GM18870 (cell line): ENCODE measurements around the gene SFXN4.
"Not testable (repeated sequence)": the region's sequence is repeated elsewhere in the genome, so short reads cannot be mapped to it uniquely, and the experiment has no call there.

Experiments
- ATAC-seq: cut with Tn5 transposase; IDR thresholded peaks from one replicate; pipeline ENCODE4 v1.9.1; 2021; ENCODE audit warnings: moderate library complexity; ENCODE audit not compliant: unreplicated experiment

The SFXN4 gene

GRCh38 chr10:119113751-119114732, 51.5 kb downstream of the SFXN4 start:
- no peak for ATAC-seq

DNA sequence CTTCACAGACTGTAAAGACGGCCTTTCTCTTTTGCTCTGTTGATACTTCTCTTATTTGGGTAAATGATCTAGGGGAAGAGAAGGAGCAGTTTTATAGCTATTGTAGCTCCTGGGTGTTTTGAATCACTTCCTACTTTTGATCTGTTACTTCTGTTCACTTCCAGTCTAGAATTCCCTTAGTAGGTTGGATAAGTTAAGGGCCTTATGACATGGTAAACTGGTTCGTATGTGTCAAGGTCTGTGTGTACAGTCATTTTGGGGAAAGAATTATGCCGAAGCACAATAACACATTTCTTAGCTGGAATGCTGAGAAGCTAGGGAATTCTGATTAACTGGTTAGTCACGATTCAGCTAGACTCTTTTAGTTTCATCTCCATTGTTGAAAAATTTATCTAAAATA, 53.5 kb downstream of the SFXN4 start:
- ATAC-seq = no peak

DNA sequence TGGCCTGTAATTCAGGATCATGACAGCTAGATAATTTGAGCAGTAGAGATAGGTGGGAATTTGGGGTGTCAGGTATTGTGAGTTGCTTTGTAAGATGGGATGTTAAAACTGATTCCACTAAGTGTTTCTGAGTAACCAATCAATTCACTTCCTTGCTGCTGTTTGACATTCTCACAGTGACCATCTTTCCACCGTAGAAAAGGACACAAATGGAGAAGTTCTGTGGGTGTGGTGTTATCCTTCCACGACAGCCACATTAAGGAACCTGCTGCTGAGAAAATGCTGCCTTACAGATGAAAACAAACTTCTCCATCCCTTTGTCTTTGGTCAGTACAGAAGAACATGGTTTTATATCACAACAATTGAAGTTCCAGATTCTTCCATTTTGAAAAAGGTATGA, 57.7 kb downstream of the SFXN4 start:
- ATAC-seq = not testable (repeated sequence)

DNA sequence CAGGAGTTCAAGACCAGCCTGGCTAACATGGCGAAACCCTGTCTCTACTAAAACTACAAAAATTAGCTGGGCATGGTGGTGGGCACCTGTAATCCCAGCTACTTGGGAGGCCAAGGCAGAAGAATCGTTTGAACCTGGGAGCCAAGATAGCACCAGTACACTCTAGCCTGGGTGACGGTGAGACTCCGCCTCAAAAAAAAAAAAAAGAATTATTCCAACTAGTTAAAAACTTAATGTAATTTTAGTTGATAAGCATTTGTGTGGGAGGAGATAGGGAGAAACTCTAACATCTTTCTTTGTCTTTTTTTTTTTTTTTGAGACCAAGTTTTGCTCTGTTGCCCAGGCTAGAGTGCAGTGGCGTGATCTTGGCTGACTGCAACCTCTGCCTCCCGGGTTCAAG, 58.4 kb downstream of the SFXN4 start:
- not testable (repeated sequence) for ATAC-seq

GRCh38 chr10:119105899-119106298, 59.6 kb downstream of the SFXN4 start:
- not testable (repeated sequence) for ATAC-seq

GRCh38 chr10:119105155-119105554, 60.4 kb downstream of the SFXN4 start:
- no peak for ATAC-seq

DNA sequence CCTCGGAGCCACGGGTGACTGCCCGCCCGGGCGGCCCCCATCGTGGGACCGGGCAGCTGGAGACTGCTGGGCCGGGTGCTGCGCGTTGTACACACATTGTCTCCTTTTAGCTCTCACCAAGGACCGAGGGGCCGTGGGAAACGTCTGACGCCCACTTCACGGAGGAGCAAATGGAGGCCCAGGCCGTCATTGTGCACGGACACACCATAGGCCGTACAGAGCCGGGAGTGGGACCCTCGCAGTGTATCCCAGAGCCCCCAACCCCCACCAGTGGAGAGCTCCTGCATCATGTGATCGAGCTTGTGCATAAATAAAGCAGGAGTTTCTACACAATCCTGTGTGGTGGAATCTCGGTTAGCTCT, 60.9 kb downstream of the SFXN4 start:
- no peak for ATAC-seq

DNA sequence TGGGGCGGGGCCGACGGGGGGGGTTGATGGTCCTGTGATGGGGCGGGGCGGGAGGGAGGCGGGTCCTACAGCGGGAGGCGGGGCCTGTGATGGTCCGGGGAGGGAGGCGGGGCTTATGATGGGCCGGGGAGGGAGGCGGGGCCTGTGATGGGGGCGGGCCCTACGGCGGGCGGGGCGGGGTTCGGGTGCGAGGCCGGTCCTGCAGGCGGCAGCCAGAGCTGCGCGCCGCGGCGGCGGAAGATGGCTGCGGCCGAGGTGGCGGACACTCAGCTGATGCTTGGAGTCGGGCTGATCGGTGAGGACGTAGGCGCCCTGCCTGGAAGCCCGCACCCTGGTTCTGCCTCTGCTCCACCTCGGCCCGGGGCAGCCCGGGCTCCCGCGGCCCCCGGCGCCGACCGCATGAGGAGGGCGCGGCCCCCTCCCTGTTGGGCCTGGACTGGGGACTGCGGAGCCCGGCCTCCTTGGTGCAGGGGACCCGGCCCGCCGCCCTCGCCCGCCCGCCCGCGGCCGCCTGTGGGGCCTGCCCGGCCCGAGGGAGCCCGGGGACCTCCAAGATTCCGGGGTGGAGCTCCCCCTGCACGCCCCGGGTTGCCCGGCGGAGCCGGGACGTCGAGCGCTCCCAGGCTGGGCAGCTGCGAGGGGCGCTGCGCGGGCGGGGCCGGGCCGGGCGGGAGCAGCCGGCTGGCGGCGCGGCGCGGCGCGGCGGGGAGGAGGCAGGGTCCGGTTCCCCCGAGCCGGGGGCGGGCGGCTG, 61.4 kb downstream of the SFXN4 start, which contains the start of gene DENND10:
DENND10 (plus strand) TSS at position 211 of the 751 bp plus-strand sequence; CDS start at position 241, 30 bp downstream.
- no peak for ATAC-seq

DNA sequence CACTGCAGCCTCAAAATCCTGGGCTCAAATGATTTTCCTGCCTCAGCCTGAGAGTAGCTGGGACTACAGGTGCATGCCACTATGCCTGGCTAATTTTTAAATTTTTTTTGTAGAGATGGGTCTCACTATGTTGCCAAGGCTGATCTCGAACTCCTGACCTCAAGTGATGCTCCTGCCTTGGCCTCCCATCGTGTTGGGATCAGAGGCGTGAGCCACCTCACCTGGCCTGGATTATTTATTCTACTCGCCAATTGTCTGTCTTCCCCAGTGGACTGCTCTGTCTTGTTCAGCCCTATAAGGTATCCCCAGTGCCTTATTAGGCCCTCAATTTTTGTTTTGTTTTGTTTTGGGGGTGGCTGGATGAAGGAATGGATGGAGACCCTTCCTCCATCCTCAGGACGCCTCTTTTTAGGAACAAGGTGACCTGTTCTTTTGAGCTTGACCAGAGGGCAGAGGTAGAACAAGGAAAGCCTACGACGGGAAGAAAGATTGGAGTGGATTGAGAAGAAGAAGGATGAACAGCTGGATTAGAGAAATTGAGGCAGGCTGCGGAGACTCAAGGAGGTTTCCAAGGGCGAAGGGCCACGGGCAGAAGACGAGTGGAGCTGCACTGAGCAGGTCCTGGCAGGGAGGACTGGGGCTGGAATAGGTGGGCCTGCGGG, 62.1 kb downstream of the SFXN4 start:
- no peak for ATAC-seq

GRCh38 chr10:119101366-119102098, 64.0 kb downstream of the SFXN4 start:
- no peak for ATAC-seq

- ATAC-seq = no peak
Measured at GRCh38 chr10:119100434-119101238, 64.9 kb downstream of the SFXN4 start.

DNA sequence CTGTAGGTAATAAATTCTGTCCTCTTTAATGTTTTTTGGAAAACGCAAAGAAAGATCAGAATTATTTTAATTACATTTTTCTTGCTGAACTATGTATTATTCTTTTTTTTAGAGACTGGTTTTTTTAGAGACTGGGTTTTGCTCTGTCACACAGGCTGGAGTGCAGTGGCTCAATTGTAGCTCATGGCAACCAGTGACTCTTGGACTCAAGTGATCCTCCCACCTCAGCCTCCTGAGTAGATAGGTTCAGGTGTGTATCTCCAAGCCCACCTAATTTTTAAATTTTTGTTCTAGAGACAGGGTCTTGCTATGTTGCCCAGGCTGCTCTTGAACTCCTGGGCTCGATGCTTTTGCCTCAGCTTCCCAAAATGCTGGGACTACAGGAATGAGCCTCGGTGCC, 66.9 kb downstream of the SFXN4 start:
- no peak for ATAC-seq

- not testable (repeated sequence) for ATAC-seq
Measured at GRCh38 chr10:119096641-119097415, 68.7 kb downstream of the SFXN4 start.

- ATAC-seq = no peak
Measured at GRCh38 chr10:119095640-119096039, 69.9 kb downstream of the SFXN4 start.

GRCh38 chr10:119090968-119091367, 74.5 kb downstream of the SFXN4 start:
- no peak for ATAC-seq
